Loucy (cell line): Measurements from ENCODE around the gene INHA.

Experiments
- H2AFZ ChIP-seq: fragments of 200-600 bp; sonication (generic); 2 replicates; pipeline ENCODE4 v1.6.0; 2016; ENCODE audit warnings: antibody characterized with exemption, mild to moderate bottlenecking, low read length, moderate library complexity
- H3F3A ChIP-seq: fragments of 200-600 bp; 2 replicates; pipeline ENCODE4 v1.6.0; 2016; ENCODE audit warnings: antibody characterized with exemption, low read depth, mild to moderate bottlenecking
- H3K27me3 ChIP-seq: fragments of 200-600 bp; sonication (generic); 2 replicates; pipeline ENCODE4 v1.6.1; 2014; ENCODE audit warnings: low read length, mild to moderate bottlenecking; ENCODE audit not compliant: insufficient read depth, poor library complexity, severe bottlenecking
- H3K36me3 ChIP-seq: fragments of 200-600 bp; sonication (generic); 2 replicates; pipeline ENCODE4 v1.6.1; 2016; ENCODE audit warnings: low read length; ENCODE audit not compliant: insufficient read depth
- H3K4me1 ChIP-seq: fragments of 200-600 bp; sonication (generic); 2 replicates; pipeline ENCODE4 v1.5.1; 2014; ENCODE audit warnings: low read length, mild to moderate bottlenecking; ENCODE audit not compliant: insufficient read depth, poor library complexity, severe bottlenecking
- H3K4me2 ChIP-seq: fragments of 200-600 bp; sonication (generic); 2 replicates; pipeline ENCODE4 v1.6.0; 2014; ENCODE audit warnings: antibody characterized with exemption, low read length, low read depth, mild to moderate bottlenecking; ENCODE audit not compliant: poor library complexity, severe bottlenecking
- H3K4me3 ChIP-seq: fragments of 200-600 bp; sonication (generic); 2 replicates; pipeline ENCODE4 v1.5.1; 2014; ENCODE audit warnings: low read length, mild to moderate bottlenecking, mixed read lengths; ENCODE audit not compliant: poor library complexity, severe bottlenecking
- H3K79me2 ChIP-seq: fragments of 200-600 bp; sonication (generic); 2 replicates; pipeline ENCODE4 v1.6.1; 2014; ENCODE audit warnings: low read length; ENCODE audit not compliant: insufficient read depth
- H3K9ac ChIP-seq: fragments of 200-600 bp; sonication (generic); 2 replicates; pipeline ENCODE4 v1.6.0; 2014; ENCODE audit warnings: mild to moderate bottlenecking, low read depth, low read length, moderate library complexity; ENCODE audit not compliant: poor library complexity, severe bottlenecking
- H3K9me2 ChIP-seq: fragments of 200-600 bp; sonication (generic); replicated peaks from 2 replicates; pipeline ENCODE4 v1.6.1; 2016; ENCODE audit warnings: low read depth, low read length, mixed read lengths
- H3K9me3 ChIP-seq: fragments of 200-600 bp; sonication (generic); 2 replicates; pipeline ENCODE4 v1.6.1; 2014; ENCODE audit warnings: mild to moderate bottlenecking, antibody characterized with exemption, low read length, low read depth; ENCODE audit not compliant: insufficient read depth
- H4K20me1 ChIP-seq: fragments of 200-600 bp; sonication (generic); 2 replicates; pipeline ENCODE4 v1.6.0; 2014; ENCODE audit warnings: antibody characterized with exemption, low read length, mild to moderate bottlenecking; ENCODE audit not compliant: insufficient read depth, poor library complexity, severe bottlenecking
- CTCF ChIP-seq: fragments of 200-600 bp; sonication (generic); conservative IDR thresholded peaks from 2 replicates; pipeline ENCODE4 v1.5.1; 2014; ENCODE audit warnings: mild to moderate bottlenecking, antibody characterized with exemption, low read length
- EZH2phosphoT487 ChIP-seq: fragments of 200-600 bp; IDR thresholded peaks from 2 replicates; pipeline ENCODE4 v1.6.1; 2018; ENCODE audit warnings: antibody characterized with exemption, mild to moderate bottlenecking, moderate library complexity, borderline replicate concordance

The INHA gene

GRCh38 chr2:219551441-219552381 lies 20.4 kb upstream of the INHA start:
- no peak for TF ChIP-seq CTCF
- no peak for TF ChIP-seq EZH2phosphoT487
- no peaks in the 10 kb centered on the region for H4K20me1 ChIP-seq
- no peak overlapping the region for H3K4me2 ChIP-seq
- no peak overlapping the region for H2AFZ ChIP-seq
- no peak overlapping the region for H3K4me3 ChIP-seq
- no peak overlapping the region for H3K9ac ChIP-seq
- no peaks in the 10 kb centered on the region for H3K27me3 ChIP-seq
- no peaks in the 10 kb centered on the region for H3K36me3 ChIP-seq
- H3K9me2 ChIP-seq = no peaks in the 10 kb centered on the region
- no peaks in the 10 kb centered on the region for H3K9me3 ChIP-seq
- H3K79me2 ChIP-seq = no peaks in the 10 kb centered on the region
- H3F3A ChIP-seq = no peaks in the 10 kb centered on the region
- H3K4me1 ChIP-seq = no peaks in the 10 kb centered on the region

- Histone ChIP-seq H3K4me2 (no peak overlapping the region), H3K9ac (no peak overlapping the region), H3F3A (no peaks in the 10 kb centered on the region), H3K27me3 (no peaks in the 10 kb centered on the region), H3K79me2 (no peaks in the 10 kb centered on the region), H3K9me2 (no peaks in the 10 kb centered on the region), H3K4me3 (no peak overlapping the region), H3K36me3 (no peaks in the 10 kb centered on the region), H3K4me1 (no peaks in the 10 kb centered on the region), H3K9me3 (no peaks in the 10 kb centered on the region), H4K20me1 (no peaks in the 10 kb centered on the region), H2AFZ (no peak overlapping the region)
- no peak for TF ChIP-seq EZH2phosphoT487
- no peak for TF ChIP-seq CTCF
Observed at GRCh38 chr2:219552382-219553167, 19.5 kb upstream of the INHA start.

- Histone ChIP-seq H3K4me3 (no peak overlapping the region), H3K27me3 (no peaks in the 10 kb centered on the region), H3K36me3 (no peaks in the 10 kb centered on the region), H3K9ac (no peak overlapping the region), H3K9me2 (no peaks in the 10 kb centered on the region), H2AFZ (no peak overlapping the region), H3K9me3 (no peaks in the 10 kb centered on the region), H3K4me1 (no peaks in the 10 kb centered on the region), H4K20me1 (no peaks in the 10 kb centered on the region), H3K4me2 (no peak overlapping the region), H3F3A (no peaks in the 10 kb centered on the region), H3K79me2 (no peaks in the 10 kb centered on the region)
- TF ChIP-seq CTCF (no peak), EZH2phosphoT487 (no peak)
Observed at GRCh38 chr2:219553168-219553417, 19.0 kb upstream of the INHA start.
